Stimulated activated CD4-positive, alpha-beta T cell treated with anti-CD3 and anti-CD28 coated beads, Interleukin-4, amount 100 ng/mL, for 48 hours (primary cell): ENCODE results near the gene TIFAB.
A peak's percentile ranks its signal among the peaks of the same experiment; 100 is the strongest.

Experiments used
- DNase-seq, 2 donors: peaks; one replicate each; pipeline ENCODE4 v3.0.0-alpha.2; 2020; ENCODE audit warnings: low read depth in 2 of 2

TIFAB gene

DNA sequence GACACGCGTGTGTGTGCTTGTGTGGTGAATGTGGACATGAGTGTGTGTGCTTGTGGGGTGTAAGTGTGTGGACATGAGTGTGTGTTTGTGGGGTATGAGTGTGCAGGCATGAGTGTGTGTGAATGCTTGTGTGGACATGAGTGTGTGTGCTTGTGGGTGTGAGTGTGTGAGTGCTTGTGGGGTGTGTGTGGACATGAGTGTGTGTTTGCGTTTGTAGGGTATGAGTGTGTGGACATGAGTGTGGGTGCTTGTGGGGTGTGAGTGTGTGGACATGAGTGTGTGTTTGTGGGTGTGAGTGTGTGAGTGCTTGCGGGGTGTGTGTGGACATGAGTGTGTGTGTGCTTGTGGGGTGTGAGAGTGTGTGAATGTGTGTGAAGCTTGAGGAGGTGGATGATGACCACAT lies 29.8 kb upstream of the TIFAB start:
- no peak for DNase-seq

DNA sequence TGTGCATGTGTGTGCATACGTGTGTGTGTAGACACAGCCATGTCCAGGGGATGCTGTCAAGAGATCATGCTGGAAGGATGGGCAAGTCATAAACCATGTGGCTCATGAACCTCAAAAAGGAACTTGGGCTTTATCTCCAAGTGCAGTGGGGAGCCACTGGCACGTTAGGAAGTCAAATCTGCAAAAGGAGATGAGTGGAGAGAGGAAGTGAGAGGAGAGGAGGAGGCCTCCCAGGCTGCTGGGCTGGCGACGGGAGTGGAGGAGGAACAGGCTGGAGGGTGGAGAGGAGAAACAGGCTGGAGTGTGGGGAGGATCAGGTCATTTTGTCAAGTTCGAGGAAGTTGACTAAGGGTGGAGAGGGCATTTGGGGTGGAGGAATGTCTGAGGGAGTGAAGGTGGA lies 29.2 kb upstream of the TIFAB start:
- DNase-seq: no peak

DNA sequence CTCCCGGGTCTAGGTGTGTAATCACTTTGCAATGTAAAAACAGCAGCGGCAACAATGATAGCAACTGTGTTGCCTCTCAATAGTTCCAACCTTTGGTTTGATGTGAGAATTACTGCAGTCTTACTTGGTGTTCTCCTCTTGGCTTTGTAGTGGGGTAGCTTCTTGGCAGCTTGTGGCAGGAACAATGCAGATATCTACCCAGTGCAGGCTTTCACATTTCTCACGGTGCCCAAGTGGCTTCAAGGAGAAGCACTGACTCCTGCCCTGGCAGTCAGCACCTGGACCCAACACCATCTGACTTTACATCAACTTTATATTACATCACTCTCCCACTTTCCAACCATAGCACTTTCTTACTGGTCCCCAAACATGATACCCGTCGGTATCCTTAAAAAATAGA lies 28.4 kb upstream of the TIFAB start:
- DNase-seq: no peak

DNA sequence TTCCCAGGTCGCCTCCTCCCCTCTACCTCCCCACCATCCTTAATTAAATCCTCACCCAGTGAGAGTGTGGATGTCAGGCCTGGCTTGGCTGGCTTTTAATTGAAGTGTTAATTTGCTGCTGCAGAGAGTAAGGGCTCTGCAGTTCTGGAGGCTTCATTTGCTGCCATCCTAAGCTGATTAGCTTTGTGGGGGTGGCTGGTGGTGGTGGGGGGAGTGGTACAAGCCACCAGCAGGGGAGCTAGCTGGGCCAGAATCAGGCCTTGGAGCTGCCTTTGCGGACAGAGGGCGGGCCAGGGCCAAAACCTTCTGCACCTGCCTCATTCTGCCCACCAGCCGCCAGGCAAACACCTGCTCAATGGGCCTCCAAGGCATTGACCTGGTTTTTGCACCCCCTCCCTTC lies 26.8 kb upstream of the TIFAB start:
- DNase-seq: no peak

DNA sequence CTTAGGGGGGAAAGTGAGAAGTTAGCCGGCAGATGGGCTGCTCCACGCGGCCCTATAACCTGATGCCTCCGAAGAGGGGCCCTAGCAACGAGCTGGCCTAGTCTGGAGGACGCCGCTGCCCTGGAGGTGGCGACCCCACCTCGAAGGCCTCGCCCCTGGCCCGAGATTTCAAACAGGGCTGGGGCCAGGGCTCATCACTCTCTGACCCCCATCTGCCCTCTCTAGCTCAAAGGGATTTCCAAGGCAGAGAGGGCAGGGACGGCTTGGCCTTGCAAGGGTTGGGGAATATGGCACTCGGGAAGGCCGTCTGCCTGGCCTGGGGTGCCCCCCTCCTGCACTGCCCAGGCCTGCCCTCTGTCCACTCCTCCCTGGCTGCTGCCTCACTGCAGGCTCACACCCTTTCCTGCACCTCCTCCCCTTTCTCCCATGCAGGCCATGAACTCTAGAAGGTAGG lies 25.5 kb upstream of the TIFAB start:
- no peak for DNase-seq

DNA sequence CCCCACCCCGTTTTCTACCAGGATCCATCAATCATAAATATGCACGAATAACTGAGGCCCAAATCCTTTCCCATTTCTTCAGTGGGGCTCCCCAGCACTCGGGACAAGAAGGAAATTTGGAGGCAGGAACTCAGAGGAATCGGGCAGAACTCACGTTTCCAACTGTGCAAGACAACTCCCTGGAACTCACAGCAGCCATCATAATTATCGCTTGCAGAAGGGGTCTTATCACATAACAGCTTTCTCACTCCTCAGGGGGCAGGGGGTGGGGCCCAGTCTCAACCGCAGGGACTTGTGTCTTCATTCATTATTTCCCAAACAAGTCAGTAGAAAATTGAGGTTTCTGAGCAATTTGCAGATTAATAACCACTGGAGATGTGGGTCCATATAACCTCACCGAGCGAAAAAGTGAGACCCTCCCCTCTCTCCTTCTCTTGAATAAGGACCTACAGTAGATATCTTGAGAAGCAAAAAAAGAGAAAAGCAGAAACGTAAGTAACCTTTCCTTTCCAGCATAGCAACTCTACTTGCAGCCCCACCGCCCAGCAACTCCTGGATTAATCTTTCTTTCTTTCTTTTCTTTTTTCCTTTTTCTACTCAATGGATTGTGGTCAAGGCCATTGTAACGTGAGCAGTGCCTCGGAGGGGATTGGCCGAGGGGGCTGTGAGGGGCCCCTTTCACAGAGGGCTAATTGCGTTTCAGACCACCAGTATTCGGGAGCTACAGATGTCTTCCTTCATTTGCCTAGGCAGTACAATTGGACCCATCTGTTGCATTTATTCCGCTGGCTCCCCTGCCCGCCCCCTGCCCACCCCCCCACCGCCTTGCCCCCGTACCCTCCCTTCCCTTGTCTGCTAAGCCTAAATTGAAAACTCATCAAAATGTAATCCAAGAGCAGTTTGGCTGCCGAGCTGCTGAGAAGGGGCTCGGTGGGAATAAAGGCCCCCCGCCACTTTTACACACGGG lies 24.7 kb upstream of the TIFAB start:
- DNase-seq: no peak

DNA sequence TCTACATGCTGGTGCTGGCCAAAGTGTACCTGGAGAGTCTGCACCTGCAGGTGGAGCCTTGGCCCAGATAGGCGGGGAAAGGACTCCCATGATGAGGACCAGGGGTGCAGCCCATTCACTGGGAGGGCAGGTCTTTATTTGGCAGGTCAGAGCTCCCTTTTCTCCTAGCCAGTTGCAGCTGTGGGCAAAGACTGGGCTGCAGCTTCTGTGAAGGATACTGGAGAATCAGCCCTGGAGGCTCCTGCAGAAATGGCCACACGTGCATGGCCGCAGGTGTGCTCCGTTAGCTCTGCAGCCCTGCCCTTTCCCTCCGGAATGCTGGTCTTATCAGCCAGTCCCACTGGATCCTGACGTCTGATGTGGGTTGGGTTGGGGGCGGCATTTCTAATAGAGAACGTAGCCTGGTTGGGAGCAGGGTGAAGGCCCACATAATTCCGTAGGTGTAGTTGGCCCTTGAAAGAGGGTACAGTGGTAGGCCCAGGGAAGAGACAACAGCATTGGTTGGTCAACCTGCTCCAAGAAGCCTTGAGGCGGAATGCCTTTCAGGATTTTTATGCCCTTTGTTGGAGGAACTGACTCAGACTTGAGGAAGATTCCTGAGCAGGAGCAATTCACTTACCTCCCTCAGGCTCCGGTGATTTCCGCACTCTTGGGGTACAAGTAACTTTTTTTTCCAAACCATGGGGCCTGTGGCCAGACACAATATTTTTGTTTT lies 22.0 kb upstream of the TIFAB start:
- DNase-seq: no peak

DNA sequence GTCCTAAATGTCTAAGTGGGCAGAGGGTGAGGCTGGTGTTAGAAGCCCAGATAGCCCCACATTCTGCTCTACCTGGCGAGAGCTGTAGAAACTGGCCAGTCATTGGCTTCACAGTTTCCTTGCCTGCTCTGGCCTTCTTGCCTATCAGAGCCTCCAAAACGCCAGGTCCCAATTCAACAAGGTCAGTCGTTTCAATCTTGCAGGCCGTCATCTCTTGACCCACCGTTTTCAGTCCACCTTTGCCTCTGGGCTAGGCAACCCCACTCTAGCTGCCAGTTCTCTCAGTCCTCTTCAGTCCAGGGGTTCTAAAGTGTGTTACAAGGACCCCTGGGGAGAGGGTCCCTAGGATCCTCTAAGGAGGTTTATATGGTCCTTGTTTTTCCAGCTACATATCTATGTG lies 20.0 kb upstream of the TIFAB start:
- no peak for DNase-seq

DNA sequence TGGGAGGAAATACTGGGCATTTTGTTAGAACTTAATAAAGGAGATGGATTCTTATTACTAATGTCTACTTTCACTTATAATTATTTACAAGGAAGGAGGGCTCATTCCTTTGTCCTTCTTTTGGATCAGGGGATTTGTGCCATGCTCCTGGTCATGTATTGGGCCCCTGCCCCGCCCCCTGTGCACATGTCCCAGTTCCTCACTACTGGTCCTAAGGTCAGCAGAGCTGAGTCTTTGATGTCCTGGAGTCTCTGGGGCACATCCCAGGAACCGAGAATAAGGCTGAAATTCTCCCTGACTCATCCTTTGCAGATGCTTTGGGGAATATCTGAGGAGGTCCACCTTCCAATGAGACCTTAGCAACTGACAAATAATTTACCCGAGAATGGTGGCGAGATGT lies 19.6 kb upstream of the TIFAB start:
- DNase-seq: no peak

DNA sequence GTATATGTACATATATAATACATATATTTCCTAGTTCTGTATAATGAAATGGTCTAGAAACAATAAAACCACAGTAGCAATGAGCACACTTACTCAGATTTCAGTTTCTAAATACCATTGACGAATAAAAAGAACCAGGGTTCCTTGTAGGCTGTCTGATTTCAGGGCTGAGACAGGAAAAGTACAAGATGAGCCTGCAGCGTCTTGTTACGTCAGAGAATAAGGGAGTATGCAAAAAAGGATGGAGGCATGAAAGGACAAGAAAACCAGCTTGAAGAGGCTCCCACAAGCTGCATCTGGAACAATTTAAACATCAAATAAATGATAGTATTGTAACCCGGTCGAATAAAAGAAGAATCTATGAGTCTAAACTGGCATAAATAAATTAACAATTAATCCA lies 17.8 kb upstream of the TIFAB start:
- no peak for DNase-seq

DNA sequence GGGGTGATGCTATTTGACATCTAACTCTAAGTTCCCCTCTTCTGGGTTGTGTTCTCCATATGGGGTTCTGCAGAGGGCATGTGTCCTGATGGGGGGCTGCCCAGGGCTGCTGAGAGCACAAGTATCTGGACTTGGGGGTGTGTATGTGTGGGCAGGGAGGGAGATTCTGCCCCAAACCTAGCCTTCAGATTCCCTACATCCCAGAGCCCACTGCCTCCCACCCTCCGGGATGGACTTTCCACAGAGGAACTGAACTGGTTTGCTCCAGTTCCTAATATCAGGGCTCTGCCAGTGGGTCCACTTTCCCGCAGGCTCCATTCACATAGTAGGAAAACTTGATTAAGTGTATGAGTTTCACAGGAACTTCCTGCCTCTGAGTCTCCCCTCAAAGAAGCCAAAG lies 16.4 kb upstream of the TIFAB start:
- DNase-seq: no peak

DNA sequence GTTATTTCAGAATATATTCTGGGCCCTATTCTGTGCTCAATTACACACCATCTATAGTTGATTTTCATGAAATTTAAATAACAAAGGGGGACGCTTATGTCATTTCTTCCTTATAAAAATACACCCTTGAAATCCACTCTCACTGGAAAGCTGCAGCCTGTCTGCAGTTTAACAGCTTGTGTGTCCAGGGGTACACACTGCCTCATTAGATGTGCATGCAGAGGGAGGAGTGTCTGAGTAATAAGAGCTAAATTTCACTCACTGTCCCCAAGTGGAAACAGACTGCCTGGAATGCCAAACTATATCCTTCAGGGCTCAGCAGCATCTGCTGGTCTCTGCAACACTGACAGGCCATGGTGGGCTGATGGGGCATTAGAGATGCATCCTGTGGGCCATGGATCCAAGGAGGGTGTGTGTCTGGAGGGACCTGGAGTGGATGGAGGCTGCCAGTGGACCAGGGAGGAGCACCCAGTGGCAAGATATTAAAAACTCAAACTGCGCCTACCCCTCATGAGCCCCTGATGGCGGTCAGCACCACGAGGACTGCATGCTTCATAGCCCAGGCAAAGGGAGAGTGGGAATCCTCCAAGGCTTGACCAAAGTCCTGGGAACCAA lies 15.8 kb upstream of the TIFAB start:
- DNase-seq: no peak

DNA sequence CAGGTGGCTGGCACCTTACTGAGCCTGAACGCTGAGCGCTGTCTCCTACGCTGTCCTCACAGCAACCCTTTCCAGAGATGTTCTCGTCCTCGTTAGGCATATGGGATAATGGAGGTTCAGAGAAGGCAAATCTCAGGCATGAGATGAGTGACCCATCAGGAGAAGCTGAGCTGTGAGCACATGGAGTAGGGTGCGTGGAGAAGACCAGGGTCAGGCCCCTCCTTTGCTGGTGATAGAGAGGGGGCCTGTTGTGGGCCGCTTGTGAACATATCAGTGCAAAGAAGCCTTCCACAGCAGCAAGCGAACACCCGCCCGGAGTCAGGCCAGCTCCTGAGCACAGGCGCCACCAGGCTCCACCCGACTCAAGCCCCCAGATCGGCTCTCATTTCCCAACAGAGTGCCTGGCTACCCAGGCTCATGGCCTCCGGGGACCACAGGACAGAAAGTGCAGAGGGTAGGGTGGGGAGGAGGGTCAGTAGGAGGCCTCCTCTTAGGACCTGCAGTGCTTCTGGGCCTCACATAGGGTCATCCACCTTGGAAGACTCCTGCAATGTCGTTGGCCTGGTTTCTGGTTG lies 15.0 kb upstream of the TIFAB start:
- no peak for DNase-seq

DNA sequence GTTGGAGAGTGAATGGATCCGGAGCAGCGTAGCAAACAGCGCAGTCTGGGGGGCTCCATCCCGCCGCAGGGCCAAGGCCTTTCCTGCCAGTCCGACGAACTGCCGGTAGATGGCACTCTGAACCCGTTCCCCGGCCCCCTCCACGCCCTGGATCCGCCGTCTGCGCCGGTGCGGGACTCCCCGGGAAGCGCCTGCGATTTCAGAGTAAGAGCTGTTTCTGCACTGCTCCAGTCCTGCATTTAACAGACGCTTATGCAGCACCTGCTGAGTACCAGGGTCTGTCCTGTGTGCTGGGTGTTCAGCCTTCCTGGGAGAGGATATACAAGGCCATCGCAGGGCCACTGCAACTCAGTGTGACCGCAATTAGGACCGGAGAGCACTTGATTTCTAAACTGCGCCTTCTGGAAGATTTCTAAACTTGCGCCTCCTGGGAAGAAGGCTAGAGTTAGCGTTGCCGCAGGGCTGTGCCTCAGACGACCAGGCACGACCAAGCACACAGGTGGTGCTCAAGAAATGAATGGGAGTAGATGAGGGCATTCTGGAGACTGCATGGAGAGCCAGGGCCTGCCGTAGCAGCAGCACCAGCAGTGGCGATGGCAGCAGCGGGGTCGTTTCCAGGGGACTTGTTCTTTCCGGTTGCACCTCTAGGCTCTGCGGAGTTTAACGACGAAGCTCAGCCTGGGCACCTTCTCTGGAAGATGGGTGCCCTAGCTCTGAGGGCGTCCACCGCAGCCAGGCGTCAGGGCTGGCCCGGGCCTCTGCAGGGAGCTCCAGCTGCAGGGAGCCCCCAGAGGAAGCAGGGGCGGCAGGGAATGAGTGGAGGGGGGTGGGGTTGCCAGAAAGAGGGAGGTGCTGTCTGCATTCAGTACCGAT lies 14.3 kb upstream of the TIFAB start:
- DNase-seq: peak; percentile 59 to 66

DNA sequence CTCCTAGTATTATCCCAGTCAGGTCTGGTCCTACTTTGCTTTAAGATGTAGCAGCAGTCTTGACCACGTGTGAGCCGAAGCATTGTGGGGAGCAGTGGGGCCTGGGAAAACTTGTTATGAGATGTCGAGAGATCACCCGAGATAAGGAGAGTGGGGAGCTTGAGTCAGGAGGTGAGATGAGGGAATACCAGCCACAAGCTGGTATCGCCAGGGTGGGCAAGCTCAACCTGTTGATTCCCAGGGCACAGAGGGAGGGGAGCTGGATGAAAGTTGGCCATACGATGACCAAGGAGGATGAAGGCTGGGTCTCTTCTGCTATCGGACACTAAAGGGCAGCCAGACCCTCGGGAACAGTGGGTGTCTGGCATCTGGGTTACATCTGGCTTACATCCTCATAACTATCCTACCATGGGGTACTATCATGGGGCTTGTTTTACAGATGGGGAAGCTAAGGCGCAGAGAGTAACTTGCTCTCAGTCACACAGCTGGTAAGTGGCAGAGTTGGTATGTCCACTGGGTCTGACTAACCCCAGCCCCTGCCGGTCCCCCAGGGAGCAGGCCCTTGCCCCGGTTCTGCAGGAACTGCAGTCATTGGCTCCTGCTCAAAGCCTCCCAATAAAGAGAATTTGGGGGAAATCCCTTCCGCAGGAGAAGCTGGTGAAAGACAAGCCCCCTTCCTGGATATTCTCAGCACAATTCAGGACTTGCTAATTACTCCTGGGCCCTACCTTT lies 13.4 kb upstream of the TIFAB start:
- no peak for DNase-seq

DNA sequence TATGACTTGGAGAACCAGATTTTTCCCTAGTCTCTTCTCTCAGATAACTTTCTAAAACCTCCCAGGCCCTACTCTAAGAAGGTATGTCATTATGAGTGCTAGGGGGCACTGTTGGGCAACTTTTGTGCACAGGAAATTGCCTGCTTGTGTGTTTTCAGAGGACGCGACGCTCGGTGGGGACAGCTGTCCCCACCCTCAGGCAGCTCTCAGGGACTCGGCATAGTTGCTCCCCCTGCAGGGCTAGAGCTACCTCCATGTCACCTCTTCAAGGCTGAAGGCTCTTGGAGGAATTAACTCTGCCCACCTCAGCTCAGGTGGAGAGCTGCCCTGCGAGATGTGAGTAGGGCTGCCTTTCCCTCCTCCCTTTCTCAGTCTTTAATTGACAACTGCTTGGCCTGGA lies 10.2 kb upstream of the TIFAB start:
- DNase-seq: peak; percentile 34 to 40

DNA sequence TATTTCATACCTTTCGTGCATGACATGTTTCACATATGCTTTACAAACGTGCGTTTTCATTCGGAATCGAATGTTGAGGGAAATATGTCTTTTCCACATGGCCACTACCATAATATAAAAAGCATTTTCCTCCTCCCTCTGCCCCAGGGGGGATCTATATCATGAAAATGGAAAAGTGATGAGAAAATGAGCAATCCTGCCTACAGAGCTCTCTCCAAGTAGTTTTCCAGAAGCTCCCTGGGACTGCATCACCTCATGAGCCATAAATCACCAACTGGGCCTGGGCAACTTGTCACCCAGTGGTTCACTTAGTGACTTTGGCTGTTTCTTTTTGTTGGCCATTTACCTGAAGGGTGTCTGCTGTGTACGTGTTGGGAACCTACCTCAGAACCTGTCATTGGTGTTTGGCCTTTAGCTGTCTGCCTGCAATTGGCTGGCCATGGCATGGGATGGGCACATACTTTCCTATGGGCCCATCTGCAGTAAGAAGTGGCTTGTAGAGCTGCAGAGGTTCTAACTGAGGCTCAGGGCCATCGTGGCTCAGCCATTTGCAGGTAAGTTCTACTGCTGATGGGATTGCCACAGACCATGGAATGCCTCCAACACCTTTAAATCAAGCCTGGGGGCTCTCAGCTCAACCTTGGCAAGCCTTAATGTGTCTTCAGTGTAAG lies 9.5 kb upstream of the TIFAB start:
- no peak for DNase-seq

DNA sequence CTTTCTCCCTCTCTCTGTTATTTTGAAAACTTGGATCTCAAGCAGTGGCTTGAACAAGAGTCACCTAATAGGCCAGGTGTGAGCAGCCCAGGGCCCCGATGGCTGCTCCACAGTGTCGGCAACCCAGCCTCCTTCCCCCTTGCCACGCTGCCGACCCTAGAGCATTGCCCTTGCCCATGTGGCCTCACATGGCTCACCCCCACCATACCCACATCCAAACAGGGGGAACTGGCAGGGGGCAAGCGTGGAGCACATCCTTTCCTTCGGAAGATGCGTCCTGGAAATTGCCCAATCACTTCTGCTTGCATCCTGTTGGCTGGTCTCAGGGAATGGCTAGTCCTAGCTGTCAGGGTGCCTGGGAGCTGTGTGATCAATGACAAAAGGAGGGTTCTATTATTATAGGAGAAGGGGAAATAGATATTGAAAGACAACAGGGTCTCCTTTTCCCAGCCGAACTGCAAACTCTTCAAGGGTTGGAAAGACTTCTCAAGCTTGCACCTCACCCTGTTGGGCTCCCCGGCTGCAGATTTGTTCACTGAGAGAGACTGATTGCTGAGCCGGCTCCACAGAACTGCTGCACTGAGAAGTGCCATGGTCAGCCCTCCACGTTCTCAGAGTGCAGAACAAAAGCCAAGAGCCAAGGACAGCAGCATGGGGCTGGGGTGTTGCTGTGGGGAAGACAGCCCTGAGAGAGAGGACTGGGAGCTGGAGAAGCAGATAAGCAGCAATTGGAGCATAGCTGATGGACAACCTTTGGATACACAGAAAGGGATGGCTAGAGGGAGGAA lies 8.3 kb upstream of the TIFAB start:
- DNase-seq: no peak

DNA sequence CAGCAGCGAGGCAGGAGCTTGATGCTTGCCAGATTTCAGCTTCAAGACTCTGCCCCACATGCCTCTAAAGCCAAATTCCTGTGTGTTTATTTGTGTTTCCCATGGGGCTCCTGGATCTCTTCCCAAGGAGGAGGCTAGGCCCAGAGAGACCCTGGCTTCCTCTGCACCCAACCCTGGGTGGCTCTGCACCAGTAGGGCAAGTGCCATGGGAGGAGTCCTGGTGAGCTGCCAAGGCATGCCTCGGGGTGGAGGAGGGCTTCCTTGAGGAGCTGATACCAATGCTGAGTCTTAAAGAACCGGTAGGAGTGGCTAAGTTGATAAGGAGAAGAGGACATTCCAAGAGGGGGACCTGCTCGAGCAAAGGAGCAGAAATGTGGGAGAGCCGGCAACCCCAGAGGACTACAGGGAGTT lies 6.8 kb upstream of the TIFAB start:
- no peak for DNase-seq
